DMS 273 treated with DMSO at 0.1 percent for 48 hours (cell line): ENCODE results near the gene GALNT18.

Experiments used
- DNase-seq: peaks from one replicate; lab custom pipeline; 2025; lab: John Stamatoyannopoulos, UW

Gene GALNT18

DNA sequence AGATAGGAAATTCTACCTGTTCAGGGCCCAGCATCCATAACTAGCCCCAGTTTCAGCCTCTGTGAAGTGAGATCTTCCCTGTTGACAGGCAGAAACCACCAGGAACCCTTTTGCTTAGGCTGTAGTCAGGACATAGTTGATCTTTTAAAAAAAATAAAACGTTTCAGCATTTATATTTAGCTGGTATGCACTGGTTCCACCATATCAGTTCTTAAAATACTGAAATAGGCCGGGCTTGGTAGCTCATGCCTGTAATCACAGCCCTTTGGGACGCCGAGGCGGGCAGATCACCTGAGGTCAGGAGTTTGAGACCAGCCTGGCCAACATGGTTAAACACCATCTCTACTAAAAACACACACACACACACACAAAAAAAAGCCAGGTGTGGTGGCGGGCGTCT lies 35.3 kb downstream of the GALNT18 start:
- no peak for DNase-seq

DNA sequence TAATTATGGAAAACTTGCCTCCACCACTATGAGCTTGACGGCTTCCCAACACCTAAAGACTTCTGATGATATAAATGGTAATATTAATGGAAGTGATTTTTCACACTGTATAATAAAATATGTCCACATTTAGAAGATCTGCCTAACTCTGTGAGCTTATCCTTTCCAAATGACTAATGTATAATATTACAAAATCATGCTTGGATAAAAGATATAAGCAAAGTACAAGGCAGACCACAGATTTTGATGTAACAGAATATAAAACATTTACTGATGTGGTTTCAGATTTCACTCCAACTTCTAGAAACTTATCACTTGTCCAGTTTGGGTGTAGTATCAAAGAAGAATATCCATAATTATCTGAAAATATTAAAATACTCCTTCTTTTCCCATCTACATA lies 36.9 kb downstream of the GALNT18 start:
- DNase-seq: no peak

DNA sequence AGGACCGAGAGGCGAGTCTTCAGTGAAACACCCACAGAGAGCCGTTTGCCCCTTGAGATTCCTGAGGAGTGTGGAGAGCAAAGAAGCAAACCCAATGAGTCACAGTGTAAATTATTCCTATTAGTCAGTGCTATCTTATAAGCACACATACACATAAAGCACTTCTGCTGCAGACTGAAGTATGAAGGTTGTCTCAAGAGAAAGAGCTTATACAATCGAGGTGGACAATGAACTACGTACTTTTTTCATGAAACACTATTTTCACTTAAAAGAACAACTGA lies 37.3 kb downstream of the GALNT18 start:
- DNase-seq: no peak

DNA sequence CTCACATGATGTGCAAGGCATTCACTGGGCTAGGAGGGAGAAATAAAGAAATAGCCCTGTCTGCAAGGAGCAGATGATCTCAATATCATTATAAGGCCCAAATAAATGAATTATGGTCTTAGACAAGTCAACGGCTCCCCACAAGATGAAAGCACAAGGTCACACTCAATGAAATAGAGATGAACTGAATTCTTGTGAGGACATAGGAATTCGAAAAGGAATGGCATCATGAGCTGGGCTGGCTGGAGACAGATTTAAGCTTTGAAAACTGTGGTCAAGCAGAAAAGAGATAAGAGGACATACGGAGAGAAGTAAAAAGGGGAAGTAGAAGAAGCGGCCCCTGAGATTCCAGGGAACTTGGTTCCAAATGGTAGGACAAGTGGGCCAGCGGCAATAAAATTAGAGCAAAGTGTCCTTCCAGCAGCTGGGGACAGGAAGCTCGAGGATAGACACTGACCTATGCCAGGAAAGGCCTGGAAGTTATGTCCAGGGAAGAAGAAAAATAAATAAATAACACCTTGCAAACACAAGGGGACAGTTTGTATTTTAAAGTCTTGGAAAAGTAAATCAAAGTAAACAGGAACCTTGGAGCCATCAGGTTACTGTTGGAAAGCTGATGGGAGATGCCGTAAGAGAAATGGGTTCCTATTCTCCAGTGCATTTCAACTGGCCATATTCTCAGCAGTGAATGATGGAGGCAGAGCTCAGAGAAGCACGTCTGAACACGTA lies 37.8 kb downstream of the GALNT18 start:
- DNase-seq: no peak

DNA sequence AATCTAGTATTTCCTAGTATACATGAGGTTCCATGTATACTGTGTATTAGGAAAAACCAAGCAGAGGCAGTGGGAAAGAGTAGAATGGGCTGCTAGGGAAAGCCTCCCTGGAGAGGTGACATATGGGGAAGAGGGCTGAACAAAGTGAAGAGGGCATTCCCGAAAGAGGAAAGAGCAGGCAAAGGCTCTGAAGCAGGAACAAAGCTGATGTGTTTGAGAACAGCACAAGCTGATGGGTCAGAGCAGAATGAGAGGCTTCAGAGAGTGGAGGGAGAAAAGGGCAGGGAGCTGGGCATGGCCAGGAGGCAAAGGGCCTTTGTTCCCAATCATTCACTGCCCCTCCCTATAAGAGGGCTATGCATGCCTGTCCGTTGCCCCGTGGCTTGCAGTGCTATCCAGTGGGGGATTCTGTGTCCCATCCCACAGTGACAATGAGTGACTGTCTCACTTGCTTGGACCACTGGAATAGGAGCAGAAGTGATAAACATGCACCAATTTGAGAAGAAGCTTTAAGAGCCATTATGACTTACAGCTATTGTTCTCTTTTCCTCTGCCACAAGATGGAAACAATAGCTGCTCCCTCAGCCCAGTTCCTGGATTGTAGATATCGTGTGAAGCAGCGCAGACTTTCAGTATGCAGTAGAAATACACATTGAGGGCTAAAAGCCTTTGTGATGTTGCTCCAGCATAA lies 39.6 kb downstream of the GALNT18 start:
- DNase-seq: no peak

DNA sequence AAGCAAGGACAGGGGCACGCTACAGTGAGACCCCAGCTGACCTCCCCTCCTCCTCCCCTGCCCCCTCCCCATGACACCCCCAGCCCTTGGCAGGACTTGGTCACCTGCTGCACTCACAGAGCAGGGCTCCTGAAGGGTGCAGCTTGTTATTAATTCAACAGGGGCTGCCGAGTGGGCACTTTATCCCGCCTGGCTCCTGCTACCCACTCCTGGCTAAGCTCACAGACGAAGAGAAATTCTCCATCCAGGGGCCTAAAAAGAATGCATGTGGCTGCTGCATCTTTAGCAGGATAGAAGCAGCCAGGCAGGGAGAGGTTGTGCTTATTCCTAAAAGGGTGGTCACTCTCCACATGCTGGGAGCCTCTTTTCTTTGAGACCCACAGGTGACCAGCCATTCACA lies 40.3 kb downstream of the GALNT18 start:
- no peak for DNase-seq

DNA sequence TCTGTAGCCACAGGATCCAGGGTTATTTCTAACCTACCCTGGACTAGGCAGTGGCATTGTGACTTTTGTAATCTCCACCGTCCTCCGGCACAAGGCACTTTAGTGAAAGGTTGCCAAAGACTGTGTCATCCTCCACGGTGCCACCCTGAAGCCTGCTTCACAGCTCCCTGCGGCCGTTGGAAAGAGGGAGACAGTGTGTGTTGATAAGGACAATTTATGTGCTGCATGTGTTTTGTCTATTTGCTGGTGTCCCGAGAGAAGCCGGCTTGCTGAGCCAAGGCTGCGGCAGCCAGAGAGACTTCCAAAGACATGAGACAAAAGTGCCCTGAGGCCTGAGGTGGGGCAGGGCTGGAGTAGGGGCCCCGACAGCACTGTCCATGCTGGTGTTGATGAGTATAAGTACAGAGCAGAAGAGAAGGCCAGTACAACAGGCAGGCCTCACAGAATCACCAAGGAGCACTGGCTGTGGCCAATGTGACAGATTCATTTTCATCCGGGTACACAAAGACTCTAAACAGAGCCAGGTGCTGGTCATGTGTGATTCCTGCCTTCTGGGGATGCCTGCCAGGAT lies 40.9 kb downstream of the GALNT18 start:
- no peak for DNase-seq

DNA sequence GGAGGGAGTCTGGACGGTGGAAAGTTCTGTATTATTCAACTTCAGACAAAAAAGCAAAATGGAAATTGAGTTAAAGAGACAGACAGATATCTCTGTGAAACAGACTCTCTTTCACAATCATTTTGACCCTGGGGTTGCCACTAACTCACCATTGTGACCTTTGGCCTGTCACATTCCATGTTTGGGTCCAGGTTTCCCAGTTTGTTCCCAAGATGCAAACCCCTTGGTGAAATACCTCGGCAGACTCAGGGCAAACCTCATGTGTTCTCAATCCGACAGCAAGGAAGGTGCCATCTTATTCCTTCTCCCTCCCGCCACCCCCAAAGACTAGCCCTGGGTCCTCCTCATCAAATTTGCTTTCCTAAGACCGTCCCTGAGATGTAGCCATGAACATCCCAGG lies 41.8 kb downstream of the GALNT18 start:
- no peak for DNase-seq

DNA sequence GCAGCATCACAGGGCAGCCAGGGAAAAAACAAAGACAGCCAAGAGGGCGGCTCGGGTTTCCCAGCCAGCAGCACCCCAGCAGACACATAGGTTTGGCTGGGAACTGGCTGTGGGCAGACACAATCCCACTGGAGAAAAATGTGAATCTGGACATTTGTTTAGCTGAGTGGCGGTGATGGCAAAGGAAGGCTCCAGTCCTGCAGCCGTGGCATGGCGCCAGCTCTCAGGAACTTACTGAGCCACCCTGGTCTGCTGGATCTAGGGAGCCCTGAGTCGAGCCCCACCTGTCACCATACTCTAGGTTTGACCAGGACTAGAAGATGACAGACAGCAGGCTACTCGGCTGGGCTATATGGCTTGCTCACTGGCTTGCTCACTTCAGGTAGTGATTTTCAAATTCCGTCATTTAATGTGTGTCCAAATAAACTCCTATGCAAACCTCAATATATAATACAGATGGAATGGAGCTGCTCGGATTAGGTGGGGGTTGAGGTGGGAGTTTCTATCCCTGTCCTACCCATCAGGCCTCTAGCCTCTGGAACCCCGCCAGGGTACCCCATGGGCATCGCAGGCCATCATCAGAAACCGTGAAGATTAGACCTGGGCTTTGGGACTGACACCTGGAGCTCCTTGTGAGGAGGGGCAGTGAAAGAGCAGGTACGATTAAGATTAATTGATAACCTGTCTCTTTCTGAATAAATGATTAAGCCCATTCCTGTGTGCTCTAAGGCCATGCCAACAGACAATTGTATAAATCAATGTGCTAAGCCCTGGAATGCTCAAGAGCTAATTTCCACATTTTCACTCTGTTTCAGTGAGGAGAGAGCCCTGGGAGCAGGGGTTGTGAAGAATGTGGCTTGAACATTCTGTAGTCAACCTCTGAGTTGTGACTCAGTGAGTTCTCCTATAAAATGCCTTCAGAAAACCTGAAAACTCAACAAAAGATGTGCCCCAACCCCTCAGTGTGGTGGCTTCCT lies 42.5 kb downstream of the GALNT18 start:
- no peak for DNase-seq

DNA sequence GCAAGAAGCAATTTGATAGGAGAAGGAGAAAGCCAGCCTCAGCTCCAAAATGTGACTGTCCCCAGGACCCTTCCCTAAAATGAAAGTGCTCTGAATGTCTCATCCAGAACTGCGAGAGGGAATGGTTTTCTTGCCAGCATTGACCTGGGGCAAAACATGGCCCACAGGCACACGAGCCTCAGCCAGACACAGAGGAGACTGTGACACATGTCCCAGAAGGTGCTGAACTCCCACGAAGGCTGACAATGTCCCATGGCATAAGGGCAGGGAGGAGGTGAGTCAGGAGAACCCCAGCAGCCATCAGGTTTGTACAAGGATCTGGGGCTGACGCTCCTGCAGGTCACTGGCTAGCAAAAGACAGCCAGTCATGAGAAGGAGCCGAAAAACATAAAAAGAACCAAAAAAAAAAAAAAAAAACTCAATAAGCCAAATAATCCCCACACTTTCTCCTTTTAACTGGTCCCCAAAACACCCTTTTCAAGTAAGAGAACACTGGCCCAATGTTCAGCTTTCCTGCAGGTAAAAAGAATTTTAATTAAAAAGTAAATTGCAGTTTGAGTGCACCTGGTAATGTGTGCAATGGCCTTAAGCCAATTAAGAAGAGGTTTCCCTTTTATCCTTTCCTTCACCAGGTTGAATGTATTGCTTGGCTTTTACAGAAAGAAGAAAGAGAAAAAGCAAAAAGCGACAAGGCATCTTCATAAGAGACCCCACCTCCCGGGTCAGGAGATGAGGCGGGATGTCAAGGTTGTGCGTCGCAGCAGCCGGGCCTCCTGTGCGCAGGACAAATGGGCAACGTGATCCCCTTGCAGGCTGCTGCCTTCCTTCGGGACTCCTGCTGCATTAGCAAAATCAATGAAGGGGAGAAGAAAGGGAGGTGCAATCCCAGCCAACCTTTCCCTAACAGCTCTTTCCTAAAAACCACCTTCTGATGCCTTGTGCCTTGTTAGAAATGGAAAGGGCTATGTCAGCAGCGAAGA lies 43.6 kb downstream of the GALNT18 start:
- no peak for DNase-seq

DNA sequence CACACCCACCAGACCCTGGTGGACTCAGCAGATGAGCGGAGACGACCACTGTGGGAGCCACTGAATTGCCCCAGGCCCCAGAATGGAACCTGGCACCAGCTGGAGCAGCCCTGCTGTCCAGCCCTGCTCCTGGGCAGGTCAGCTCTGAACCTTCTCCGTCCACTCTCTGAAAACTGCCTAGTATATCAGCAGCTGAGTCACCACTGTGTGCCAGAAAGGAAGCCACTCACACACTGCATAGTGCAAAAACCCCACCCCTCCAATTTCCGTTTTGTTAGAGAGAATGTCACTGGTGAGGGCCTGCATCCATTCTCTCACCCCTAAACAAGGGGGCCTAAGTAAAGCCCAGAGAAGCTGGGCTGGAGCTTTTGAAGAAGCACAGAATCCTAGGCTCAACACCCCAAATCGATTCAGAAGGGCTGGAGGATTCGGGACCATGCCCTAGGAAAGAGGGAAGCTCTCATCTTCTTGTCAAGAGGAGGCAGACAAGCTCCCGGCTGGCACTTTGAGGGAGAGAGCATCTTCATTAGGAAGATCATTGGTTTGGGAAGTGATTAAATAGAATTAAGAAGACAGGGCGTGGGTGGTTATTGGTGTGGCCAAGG lies 44.5 kb downstream of the GALNT18 start:
- DNase-seq: no peak

DNA sequence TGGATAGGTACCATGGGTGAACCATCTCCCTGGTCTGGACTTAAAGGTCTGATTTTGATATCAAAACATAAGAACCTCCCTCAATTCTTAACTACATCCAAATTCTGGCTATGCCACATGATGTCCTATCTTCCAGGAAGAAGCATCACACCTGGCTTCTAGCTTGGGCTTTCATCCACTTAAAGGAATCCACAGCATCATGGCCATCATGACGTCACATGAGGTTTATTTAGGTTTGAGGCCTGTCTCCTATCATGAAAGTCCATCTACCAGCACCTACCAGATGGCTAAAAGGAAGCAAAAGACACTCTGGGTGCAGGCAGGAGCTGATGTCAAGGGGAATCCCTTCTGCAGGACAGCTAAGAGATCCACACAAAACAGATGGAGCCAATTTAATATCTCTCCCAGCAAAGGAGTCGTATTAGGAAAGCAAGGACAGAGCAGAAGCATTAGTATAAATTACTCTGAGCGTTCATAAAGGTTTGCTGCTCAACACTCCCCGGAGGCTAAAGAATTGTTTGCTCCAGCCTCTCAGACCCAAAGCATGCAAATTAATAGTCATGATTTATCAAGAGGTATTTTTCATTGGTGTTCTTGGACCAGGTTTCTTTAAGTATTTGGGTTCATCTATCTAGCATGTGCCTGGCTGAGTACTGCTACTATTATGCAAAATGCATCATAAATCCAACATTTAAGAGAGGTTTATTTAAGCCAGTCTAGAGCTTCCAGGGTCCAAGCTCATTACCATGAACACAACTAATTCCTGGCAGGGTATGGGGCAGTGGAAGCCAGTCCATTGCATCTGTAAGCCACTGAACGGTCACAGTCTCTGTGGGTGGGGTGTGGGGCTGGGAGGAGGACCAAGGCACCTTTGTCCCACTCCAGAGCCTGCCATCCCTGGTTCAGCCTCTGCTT lies 47.2 kb downstream of the GALNT18 start:
- no peak for DNase-seq

DNA sequence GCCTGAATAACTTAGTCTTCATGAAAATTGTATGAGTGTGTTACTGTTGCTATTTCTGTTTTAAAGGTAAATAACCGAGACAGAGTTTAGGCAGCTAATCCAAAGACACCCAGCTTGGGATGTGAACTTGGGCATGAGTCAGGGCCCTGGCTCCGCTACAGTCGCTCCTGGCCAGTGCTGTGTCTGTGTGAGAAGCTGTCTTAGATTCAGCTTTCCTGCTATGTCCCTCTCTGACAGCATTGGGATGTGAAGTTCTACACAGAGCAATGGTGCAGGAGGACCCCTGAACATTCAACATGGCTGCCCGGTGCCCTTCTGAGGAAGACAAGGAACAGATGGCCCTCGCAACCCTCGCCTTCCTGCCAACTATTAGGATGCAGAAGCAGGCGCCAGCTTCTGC lies 49.4 kb downstream of the GALNT18 start:
- no peak for DNase-seq

DNA sequence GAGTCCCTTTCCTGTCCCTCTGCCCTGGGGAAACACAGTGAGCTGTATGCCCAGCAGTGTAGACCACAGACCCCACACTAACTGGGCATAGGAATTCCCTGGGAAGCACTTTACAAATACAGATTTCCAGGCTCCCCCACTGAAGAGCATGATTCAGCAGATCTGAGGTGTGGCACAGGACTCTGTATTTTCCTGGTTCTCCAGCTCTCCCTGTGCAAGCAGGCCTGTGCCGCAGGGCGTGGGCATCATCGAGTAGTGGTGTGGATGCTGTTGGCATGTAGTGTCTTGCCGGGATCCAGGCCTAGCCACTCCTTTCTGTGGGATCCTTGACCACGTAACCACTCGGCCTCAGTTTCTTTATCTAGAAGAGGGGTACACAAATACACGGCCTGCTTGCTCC lies 49.9 kb downstream of the GALNT18 start:
- no peak for DNase-seq

DNA sequence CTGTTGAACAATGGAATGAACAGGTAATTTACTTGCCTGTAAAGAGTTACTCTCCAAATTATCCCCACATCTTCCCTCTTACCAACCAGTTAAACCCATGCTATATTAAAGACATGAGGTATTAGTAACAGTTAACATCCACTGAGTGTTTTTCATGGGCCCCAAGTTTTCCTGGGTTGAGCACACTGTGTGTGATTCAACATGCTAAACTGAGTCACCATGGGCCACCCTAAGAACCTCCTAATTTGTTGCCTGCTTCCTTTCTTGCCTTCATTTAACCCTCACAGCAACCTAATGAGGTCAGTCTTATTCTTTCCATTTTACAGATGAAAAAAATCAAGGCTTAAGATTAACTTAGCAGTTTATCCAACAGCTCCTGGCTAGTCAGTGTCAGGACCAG lies 51.0 kb downstream of the GALNT18 start:
- DNase-seq: no peak

DNA sequence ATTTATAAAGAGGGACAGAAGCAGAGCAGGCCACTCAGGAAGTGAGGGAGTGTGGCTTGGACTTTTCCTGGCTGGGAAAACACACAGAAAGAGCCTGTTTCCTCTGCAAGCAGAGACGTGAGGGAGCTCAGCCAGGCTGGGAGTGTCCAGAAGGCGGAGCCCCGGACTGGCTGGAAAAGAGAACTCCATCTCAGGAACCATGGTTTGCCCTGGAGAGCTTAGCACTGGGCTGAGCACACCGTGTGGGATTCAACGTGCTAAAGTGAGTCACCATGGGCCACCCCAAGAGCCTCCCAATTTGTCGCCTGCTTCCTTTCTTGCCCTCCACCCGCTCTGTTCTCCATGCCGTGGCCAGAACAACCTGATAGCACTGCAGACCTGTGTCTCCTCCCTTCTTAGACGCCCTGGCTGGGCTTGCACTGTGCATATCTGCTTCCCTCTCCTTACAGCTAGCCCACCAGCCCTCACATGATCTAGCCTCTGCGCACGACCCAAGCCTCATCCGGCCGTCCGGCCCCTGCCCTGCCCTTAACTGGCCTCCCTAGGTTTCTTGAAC lies 51.8 kb downstream of the GALNT18 start:
- DNase-seq: no peak

DNA sequence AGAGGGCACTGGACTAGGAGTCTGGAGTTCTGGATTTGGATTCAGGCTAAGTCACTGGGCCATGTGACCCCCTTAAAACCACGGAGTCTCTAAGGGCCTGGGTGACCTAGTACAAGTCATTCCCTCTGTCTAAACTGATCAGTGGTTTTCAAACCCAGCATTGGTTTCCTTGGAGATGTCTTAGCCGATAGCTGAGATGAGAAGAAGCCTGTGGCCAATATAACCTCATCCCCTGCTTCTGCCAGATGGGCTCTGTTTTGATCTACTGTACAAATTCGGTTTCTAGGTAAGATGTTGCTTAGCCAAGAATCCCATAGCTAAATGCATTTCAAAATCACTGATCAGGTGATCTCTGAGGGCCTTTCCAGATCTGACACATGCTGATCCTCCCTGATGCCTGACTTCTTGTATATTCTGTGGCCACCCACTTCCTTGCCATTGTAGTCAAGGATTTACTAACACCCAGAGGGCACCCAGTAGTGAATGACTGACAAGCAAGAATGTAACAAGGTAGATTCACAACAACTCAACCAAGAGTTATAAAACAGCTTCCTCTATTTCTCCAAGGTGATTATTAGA lies 53.1 kb downstream of the GALNT18 start:
- no peak for DNase-seq

DNA sequence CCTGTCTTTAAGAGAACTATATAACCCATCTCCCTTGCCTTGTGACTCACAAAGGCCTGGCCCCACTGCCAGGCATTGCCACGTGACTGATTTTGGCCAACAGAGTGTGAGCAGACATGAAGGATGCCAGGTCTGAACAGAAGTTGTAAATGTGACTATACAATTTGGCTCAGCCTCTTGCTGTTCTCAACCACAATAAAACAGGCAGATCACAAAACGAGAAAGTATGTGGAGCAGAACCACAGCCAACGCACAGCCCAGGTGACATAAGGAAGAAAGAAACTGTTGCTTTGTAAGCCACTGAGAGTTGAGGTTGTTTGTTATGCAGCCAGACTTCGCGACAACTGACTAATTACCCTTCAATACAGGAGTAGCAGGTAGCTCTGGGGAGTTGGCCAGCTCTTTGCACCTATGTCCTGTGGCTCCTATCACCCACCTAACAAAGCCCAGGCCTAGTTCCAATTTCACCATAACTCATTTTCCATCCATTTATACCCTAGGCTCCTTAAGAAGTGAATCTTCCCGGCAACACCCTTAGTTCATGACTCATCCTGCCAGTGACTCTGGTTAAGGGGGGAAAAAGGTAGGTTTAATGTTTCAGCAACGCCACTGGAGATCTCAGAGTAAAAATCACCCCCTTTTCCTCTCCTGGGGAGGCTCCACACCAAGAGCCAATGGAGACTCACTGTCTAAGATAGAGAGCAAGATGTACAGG lies 53.7 kb downstream of the GALNT18 start:
- no peak for DNase-seq

DNA sequence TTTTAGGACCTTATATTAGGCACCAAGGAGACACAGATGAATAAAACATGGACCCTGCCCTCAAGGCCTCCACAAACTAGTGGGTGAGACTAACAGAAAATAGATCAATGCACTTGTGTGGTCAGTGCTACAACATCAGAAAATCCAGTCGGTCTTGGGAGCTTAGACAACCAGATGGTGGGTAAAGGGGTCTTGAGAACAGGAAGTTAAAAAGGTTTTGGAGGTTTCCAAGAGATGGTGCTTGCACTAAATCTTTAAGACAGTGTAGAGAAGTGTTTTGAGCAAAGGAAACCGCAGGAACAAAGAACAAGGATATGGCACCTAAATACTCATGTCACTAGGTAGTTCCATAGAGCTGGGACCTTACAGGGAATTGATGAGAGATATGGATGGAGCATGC lies 56.2 kb downstream of the GALNT18 start:
- DNase-seq: no peak
